IPS DF 4.7 (cell line): ENCODE data around the gene GNA15.
A peak's percentile ranks its signal among the peaks of the same experiment; 100 is the strongest.

ENCODE experiments used
- DNase-seq: peaks from one replicate; pipeline ENCODE4 v3.0.0-alpha.2; 2013; ENCODE audit warnings: low spot score; ENCODE audit errors: extremely low read depth

The GNA15 gene

GRCh38 chr19:3175781-3176714 lies 40.2 kb downstream of the GNA15 start:
- no peak for DNase-seq

GRCh38 chr19:3176715-3177501 lies 41.1 kb downstream of the GNA15 start:
- no peak for DNase-seq

- no peak for DNase-seq
Observed at GRCh38 chr19:3178377-3178972, 42.6 kb downstream of the GNA15 start, which contains the start of gene S1PR4. S1PR4 (plus strand) TSS chr19:3178769; CDS start chr19:3178793, 24 bp downstream.

- no peak for DNase-seq
Observed at GRCh38 chr19:3178973-3179738, 43.3 kb downstream of the GNA15 start.

- DNase-seq = no peak
Observed at GRCh38 chr19:3179739-3180293, 44.0 kb downstream of the GNA15 start.

GRCh38 chr19:3183721-3184641 lies 48.1 kb downstream of the GNA15 start:
- no peak for DNase-seq

- no peak for DNase-seq
Observed at GRCh38 chr19:3184847-3185460, 49.1 kb downstream of the GNA15 start.

GRCh38 chr19:3185461-3186159 lies 49.8 kb downstream of the GNA15 start, which contains the start of gene NCLN:
NCLN (plus strand) TSS chr19:3185930; CDS start chr19:3186031, 101 bp downstream.
- peak; percentile 79 for DNase-seq

GRCh38 chr19:3186160-3186688 lies 50.4 kb downstream of the GNA15 start:
- no peak for DNase-seq

- no peak for DNase-seq
Observed at GRCh38 chr19:3186891-3187661, 51.2 kb downstream of the GNA15 start.

GRCh38 chr19:3187662-3188511 lies 52.1 kb downstream of the GNA15 start:
- DNase-seq = no peak

- no peak for DNase-seq
Observed at GRCh38 chr19:3188627-3189596, 53.1 kb downstream of the GNA15 start.

GRCh38 chr19:3189702-3190469 lies 54.1 kb downstream of the GNA15 start:
- DNase-seq = no peak

GRCh38 chr19:3190470-3190770 lies 54.6 kb downstream of the GNA15 start:
- no peak for DNase-seq
